H1 (cell line): ENCODE data around the gene FBN1. TPM values are rescaled to one million over a fixed set of nuclear protein-coding genes. Genes with fewer than 3 reads are reported as not detected.

Source experiments
- CTCF ChIA-PET: fragments of 300-600 bp; sonication (Branson Sonifier 250); formaldehyde crosslinking; loops from one replicate; lab custom pipeline; 2021; ENCODE audit not compliant: partially characterized antibody; lab: Charles Lee
- POLR2A ChIA-PET: fragments of 300-600 bp; sonication (Branson Sonifier 250); formaldehyde crosslinking; loops from one replicate; lab custom pipeline; 2021; ENCODE audit warnings: inconsistent platforms; ENCODE audit not compliant: partially characterized antibody; lab: Charles Lee
- DNase-seq, 2 experiments: peaks; one replicate each; pipeline versions ENCODE4 v3.0.0 to v3.0.0-alpha.2; 2010 to 2022; ENCODE audit warnings: low spot score in 2 of 2, low read depth in 1 of 2, mixed read lengths in 1 of 2
- FAIRE-seq: peaks from 2 replicates; lab custom pipeline; 2011; peaks lifted over from hg19 to GRCh38; lab: Jason Lieb, UNC
- H2AFZ ChIP-seq: 2 replicates; pipeline ENCODE4 v1.8.1; 2012; ENCODE audit warnings: low read length, inconsistent platforms
- H2AK5ac ChIP-seq: 2 replicates; pipeline ENCODE4 v1.6.1; 2013; ENCODE audit warnings: low read depth, low read length
- H2BK120ac ChIP-seq: replicated peaks from 2 replicates; pipeline ENCODE3; 2013; ENCODE audit warnings: low read depth, low read length, inconsistent platforms
- H2BK12ac ChIP-seq: 2 replicates; pipeline ENCODE4 v1.6.1; 2013; ENCODE audit warnings: low read depth, low read length
- H2BK15ac ChIP-seq: 2 replicates; pipeline ENCODE4 v1.6.1; 2013; ENCODE audit warnings: low read length
- H2BK20ac ChIP-seq: 2 replicates; pipeline ENCODE4 v1.6.1; 2013; ENCODE audit warnings: low read length
- H2BK5ac ChIP-seq: 2 replicates; pipeline ENCODE4 v1.6.1; 2013; ENCODE audit warnings: low read depth, low read length
- H3K14ac ChIP-seq: 2 replicates; pipeline ENCODE4 v1.6.1; 2013; ENCODE audit warnings: inconsistent platforms; ENCODE audit not compliant: insufficient read length
- H3K18ac ChIP-seq: 2 replicates; pipeline ENCODE4 v1.6.1; 2013; ENCODE audit warnings: low read length; ENCODE audit errors: extremely low read depth
- H3K23ac ChIP-seq: 2 replicates; pipeline ENCODE4 v1.6.1; 2013; ENCODE audit warnings: inconsistent platforms; ENCODE audit not compliant: insufficient read length
- H3K23me2 ChIP-seq: 2 replicates; pipeline ENCODE4 v1.6.1; 2013; ENCODE audit warnings: low read depth, low read length
- H3K27ac ChIP-seq: 2 replicates; pipeline ENCODE4 v1.6.1; 2011; ENCODE audit warnings: low read depth, low read length, inconsistent platforms
- H3K27me3 ChIP-seq, 4 experiments: replicated peaks in 1 of 4; 1 replicate in 1 of 4; 2 replicates in 3 of 4; pipeline versions ENCODE4 v1.6.1 to v1.8.1; 2011 to 2013; ENCODE audit warnings: low read length in 3 of 4, mild to moderate bottlenecking in 3 of 4, inconsistent platforms in 2 of 4, mixed read lengths in 2 of 4, moderate library complexity in 1 of 4; ENCODE audit not compliant: control insufficient read depth in 3 of 4, insufficient read depth in 3 of 4; ENCODE audit errors: extremely low read depth in 1 of 4
- H3K36me3 ChIP-seq, 4 experiments: 2 replicates each; pipeline versions ENCODE4 v1.6.1 to v1.8.1; 2011 to 2013; ENCODE audit warnings: mild to moderate bottlenecking in 4 of 4, low read length in 3 of 4, moderate library complexity in 2 of 4, control low read depth in 1 of 4, inconsistent platforms in 1 of 4; ENCODE audit not compliant: insufficient read depth in 4 of 4, control insufficient read depth in 2 of 4
- H3K4ac ChIP-seq: replicated peaks from 2 replicates; pipeline ENCODE3; 2013; ENCODE audit warnings: low read length, low read depth, mixed read lengths, inconsistent platforms; ENCODE audit not compliant: insufficient read length
- H3K4me1 ChIP-seq, 4 experiments: replicated peaks in 1 of 4; 1 replicate in 1 of 4; 2 replicates in 3 of 4; pipeline versions ENCODE4 v1.6.1 to v1.8.1; 2011 to 2013; ENCODE audit warnings: low read length in 3 of 4, inconsistent platforms in 2 of 4, mixed read lengths in 1 of 4; ENCODE audit not compliant: insufficient read depth in 4 of 4, control insufficient read depth in 3 of 4
- H3K4me2 ChIP-seq, 2 experiments: 2 replicates each; pipeline versions ENCODE4 v1.6.1 to v1.8.1; 2011 to 2013; ENCODE audit warnings: low read depth in 2 of 2, low read length in 2 of 2, control low read depth in 1 of 2, inconsistent platforms in 1 of 2, mild to moderate bottlenecking in 1 of 2; ENCODE audit not compliant: insufficient read depth in 1 of 2
- H3K4me3 ChIP-seq, 4 experiments: fragments of 200-600, 300-600 bp in 1 of 4; sonication (generic), shearing (Covaris generic), sonication (Bioruptor Twin) in 1 of 4; 2 replicates each; pipeline versions ENCODE4 v1.5.1 to v1.8.1; 2011 to 2016; ENCODE audit warnings: low read length in 4 of 4, low read depth in 3 of 4, control low read depth in 2 of 4, inconsistent platforms in 2 of 4, mild to moderate bottlenecking in 2 of 4, mixed read lengths in 1 of 4, moderate library complexity in 1 of 4; ENCODE audit not compliant: insufficient read depth in 2 of 4; ENCODE audit errors: extremely low read depth in 1 of 4
- H3K56ac ChIP-seq: replicated peaks from 2 replicates; pipeline ENCODE3; 2013; ENCODE audit warnings: low read depth, mild to moderate bottlenecking, mixed read lengths, low read length, inconsistent platforms; ENCODE audit not compliant: insufficient read length
- H3K79me1 ChIP-seq: 2 replicates; pipeline ENCODE4 v1.6.1; 2013; ENCODE audit warnings: low read depth, low read length, control low read depth
- H3K79me2 ChIP-seq, 2 experiments: 2 replicates each; pipeline versions ENCODE4 v1.6.1 to v1.8.1; 2012 to 2013; ENCODE audit warnings: low read length in 2 of 2, mild to moderate bottlenecking in 2 of 2, inconsistent platforms in 1 of 2; ENCODE audit not compliant: insufficient read depth in 2 of 2, control insufficient read depth in 1 of 2
- H3K9ac ChIP-seq, 4 experiments: replicated peaks in 1 of 4; 1 replicate in 1 of 4; 2 replicates in 3 of 4; pipeline versions ENCODE4 v1.6.1 to v1.8.1; 2011 to 2013; ENCODE audit warnings: low read depth in 3 of 4, low read length in 3 of 4, control low read depth in 2 of 4, mild to moderate bottlenecking in 2 of 4, moderate library complexity in 2 of 4, inconsistent platforms in 1 of 4; ENCODE audit errors: extremely low read depth in 1 of 4
- H3K9me3 ChIP-seq, 2 experiments: 2 replicates each; pipeline versions ENCODE4 v1.6.1 to v1.8.1; 2012 to 2013; ENCODE audit warnings: mild to moderate bottlenecking in 2 of 2, moderate library complexity in 2 of 2, control low read depth in 1 of 2, inconsistent platforms in 1 of 2, low read depth in 1 of 2, low read length in 1 of 2, mixed read lengths in 1 of 2; ENCODE audit not compliant: insufficient read depth in 2 of 2
- H4K20me1 ChIP-seq, 2 experiments: replicated peaks in 1 of 2; 2 replicates each; pipeline versions ENCODE3 to v1.8.1; 2011 to 2013; ENCODE audit warnings: inconsistent platforms in 2 of 2, low read length in 2 of 2, mild to moderate bottlenecking in 1 of 2; ENCODE audit not compliant: insufficient read depth in 2 of 2, control insufficient read depth in 1 of 2
- H4K5ac ChIP-seq: 2 replicates; pipeline ENCODE4 v1.6.1; 2013; ENCODE audit warnings: low read length, low read depth, mixed read lengths, inconsistent platforms; ENCODE audit not compliant: insufficient read length
- H4K8ac ChIP-seq: 2 replicates; pipeline ENCODE4 v1.8.0; 2013; ENCODE audit warnings: mild to moderate bottlenecking, moderate library complexity, low read length, inconsistent platforms; ENCODE audit not compliant: insufficient read depth; ENCODE audit errors: extremely low read depth
- H4K91ac ChIP-seq: replicated peaks from 2 replicates; pipeline ENCODE3; 2013; ENCODE audit warnings: low read length, mixed read lengths, inconsistent platforms; ENCODE audit not compliant: insufficient read length
- TCF12 ChIP-seq: IDR thresholded peaks from 2 replicates; pipeline ENCODE4 v1.6.1; 2011; ENCODE audit warnings: low read depth, mild to moderate bottlenecking, low read length
- WGBS, 2 experiments: shearing (Covaris generic) in 1 of 2; methylation state at CpG; one replicate each; pipeline versions ENCODE4 v1.1.6 to v1.1.7; 2013 to 2015; ENCODE audit warnings: low lambda C conversion rate in 2 of 2, mixed read lengths in 2 of 2, inconsistent platforms in 1 of 2, low coverage in 1 of 2, missing lambda C conversion rate in 1 of 2; ENCODE audit not compliant: insufficient replicate concordance in 2 of 2, insufficient coverage in 1 of 2, insufficient read length in 1 of 2; ENCODE audit errors: extremely low coverage in 1 of 2, missing lambda C conversion rate in 1 of 2; 5-methylcytosine and 5-hydroxymethylcytosine counted together
- polyA plus RNA-seq, 7 experiments: library from polyadenylated mRNA; depleted of rRNA in 3 of 7; stranded (reverse) in 5 of 7; unstranded in 2 of 7; fragments of >200 nt in 5 of 7; fragments of 200-250 nt in 2 of 7; gene quantifications; 1 replicate in 5 of 7; 2 replicates in 1 of 7; 4 replicates in 1 of 7; pipeline versions ENCODE4 v1.2.1 to v1.2.3, GENCODE V29; 2011 to 2013; ENCODE audit warnings: missing spikeins in 2 of 7, mixed read lengths in 2 of 7
- total RNA-seq: library from RNA; stranded (reverse); fragmentation: NEBNext Ultra II Directional; extraction: Animal tissue kit (Norgen Biotek cat#: 25700); gene quantifications from 2 replicates; pipeline ENCODE4 v1.2.1, GENCODE V29; 2021

Gene FBN1
- total and polyA plus RNA-seq, 2 of the 8 experiments (the other 6 are each of a cell fraction or from before 2014, with no cell fraction given), result 3.0 to 4.0 TPM

DNA sequence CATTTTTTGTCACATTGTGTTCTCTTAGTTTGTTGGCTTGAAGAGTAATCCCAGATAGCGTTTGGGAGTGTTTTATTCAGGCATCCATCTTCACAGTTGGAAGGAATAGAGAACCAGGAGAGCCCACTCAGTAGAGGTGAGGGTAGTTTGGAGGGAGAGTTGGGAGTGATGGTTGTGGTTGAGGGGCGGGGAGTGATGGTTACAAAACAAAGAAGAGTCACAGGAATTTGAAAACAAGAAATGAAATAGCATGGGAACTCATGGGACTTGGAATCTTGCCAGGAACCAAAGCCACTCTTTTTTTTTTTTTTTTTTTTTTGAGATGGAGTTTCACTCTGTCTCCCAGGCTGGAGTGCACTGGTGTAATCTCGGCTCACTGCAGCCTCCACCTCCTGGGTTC is 278.0 kb downstream of the FBN1 start:
- Histone ChIP-seq H4K8ac (no peak overlapping the region), H3K18ac (no peak overlapping the region), H3K79me1 (no peaks in the 10 kb centered on the region), H4K91ac (no peak overlapping the region), H3K4ac (no peak overlapping the region), H3K23me2 (no peaks in the 10 kb centered on the region), H3K27ac (no peak overlapping the region), H2AFZ (no peak overlapping the region), H3K79me2 (no peaks in the 10 kb centered on the region), H3K4me1 (no peaks in the 10 kb centered on the region), H3K9ac (no peak overlapping the region), H3K4me2 (no peak overlapping the region), H3K9me3 (no peaks in the 10 kb centered on the region), H2BK5ac (no peak overlapping the region), H2BK20ac (no peak overlapping the region; the same call in 1 of the 2 replicates), H2BK12ac (no peak overlapping the region), H3K23ac (no peak overlapping the region), H4K20me1 (no peaks in the 10 kb centered on the region), H3K4me3 (no peak overlapping the region), H3K56ac (no peak overlapping the region), H3K36me3 (no peaks in the 10 kb centered on the region), H4K5ac (no peak overlapping the region), H3K14ac (no peak overlapping the region), H2BK120ac (no peak overlapping the region), H3K27me3 (no peaks in the 10 kb centered on the region), H2BK15ac (no peak overlapping the region), H2AK5ac (no peak overlapping the region)
- POLR2A ChIA-PET, result no interaction called here
- TF ChIP-seq TCF12, result no peak
- DNase-seq (no peak), FAIRE-seq (no peak)
- CTCF ChIA-PET, result no interaction called here
- WGBS, 2 experiments, result 90% methylated on average over 3 of the region's 3 CpGs; no CpG with 5 or more reads in 1 of the 2 experiments
